Measurements from ENCODE around the gene TMEM107.

Gene TMEM107

DNA sequence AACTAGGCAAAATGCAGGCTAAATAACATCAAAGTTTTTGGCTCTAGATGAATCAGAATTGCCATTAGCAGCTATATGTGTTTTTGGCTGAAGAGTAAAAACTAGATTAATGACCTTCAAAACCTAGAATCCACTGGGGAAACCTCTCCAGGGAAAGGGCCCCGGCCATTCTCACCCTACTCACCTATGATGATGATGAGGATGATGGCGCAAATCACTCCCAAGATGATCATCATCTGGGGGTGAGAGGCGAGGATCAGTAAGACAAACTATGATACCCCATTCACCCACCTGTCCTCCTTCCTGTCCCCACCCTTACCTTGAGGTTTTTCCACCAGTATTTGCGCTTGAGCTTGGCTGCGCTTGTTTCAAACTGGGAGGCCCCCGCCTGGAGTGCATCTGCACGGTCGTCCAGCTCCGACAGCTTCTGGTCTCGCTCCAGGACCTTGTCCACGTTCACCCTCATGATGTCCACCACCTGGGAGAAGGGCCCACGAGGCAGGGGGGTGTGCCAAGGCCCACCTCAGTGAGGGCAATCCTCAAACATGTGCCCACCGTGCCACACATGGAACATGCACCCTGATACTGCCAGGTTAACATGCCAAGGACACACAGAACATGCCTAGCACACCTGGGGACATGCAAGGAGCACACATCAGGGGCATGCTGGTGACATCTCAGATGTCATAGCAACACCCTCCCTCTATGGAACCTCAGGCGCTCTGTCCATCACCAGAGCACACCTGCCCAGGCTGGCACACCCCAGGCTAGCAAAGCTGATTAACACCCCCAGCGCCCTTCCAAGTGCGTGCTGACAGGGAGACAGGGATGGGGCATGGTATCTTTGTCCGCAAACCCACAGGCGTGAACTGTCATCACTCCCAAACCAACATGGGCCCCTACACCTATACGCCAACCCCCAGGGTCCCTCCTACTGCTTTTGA, 14.6 kb downstream of the TMEM107 start:
- no peak for DNase-seq

- no peak for DNase-seq
Measured at GRCh38 chr17:8160741-8161221, 15.4 kb downstream of the TMEM107 start.

DNA sequence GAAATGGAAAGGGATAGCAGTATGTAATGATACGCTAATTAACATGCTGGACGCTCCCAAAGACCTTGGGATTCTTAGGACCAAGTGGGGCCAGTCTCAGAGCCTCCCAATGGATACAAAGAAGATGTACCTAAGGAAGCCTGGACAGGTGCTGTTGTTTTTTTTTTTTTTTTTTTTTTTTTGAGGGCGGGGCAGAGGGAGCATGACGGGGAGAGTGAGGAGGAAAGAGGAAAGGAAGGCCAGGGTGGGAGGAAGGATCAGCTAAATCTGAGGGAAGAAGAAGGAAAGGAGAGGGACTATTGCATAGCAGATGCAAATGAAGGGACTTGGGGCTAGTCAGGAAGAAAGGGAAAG, 16.0 kb downstream of the TMEM107 start:
- no peak for DNase-seq

- DNase-seq = no peak
Measured at GRCh38 chr17:8159459-8160223, 16.5 kb downstream of the TMEM107 start.

DNA sequence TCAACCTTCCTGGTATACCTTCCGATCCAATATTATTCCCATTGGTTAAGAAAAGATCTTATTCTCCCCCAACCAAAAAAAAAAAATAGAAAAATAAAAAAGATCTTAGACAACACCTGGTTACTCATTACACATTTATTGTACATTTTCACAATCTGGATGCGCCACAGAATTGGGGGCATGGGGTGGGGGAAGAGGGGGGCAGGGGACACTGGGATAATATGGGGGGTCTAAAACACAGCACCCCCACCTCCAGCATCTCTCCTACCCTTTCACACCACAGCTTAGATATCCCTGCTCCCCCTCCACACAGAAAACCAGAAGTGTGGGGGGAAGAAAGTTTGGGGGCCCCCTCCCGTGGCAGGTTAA, 17.2 kb downstream of the TMEM107 start:
- no peak for DNase-seq

- peak; percentile 60 for DNase-seq
Measured at GRCh38 chr17:8158267-8159031, 17.7 kb downstream of the TMEM107 start.

GRCh38 chr17:8156246-8156992, 19.8 kb downstream of the TMEM107 start:
- peak; percentile 100 for DNase-seq

DNA sequence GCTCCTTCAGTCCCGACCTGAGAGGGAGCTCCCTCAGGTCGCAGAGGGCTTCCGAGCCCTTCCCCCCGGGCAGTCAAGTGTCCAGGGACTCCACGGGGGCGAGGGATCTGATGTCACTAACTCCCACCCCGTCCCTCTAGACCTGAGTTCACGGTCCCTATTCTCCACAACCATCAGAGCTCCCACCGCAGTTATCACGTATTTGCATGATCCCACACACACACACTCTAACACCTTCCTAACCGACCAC, 20.3 kb downstream of the TMEM107 start:
- DNase-seq = no peak

GRCh38 chr17:8155231-8155995, 20.8 kb downstream of the TMEM107 start:
- no peak for DNase-seq

DNA sequence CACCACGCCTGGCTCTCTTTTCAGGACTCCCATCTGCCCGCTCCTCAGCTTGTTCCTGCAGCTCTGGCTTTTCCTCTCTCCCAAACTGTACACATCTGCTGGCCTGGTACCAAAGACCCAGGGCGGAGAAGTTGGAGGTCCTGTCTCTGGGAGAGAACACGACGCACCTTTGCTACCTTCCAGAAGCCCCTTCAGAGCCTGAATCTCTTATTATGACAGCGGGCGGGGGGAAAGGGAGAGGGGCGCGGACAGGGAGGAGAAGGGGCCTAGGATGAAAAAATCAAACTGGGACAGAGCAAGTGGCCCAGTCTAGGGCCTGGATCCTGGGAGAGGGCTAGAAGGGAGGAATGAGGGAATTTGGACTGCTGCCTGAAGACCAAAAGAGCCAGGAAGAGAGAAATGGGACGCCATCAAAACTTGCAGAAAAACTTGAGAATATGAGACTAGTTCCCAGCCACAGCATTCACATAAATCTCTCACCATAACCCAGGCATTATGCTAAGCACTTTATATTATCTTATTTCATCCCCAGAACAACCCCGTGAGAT, 21.5 kb downstream of the TMEM107 start:
- no peak for DNase-seq

- DNase-seq = peak; percentile 64
Measured at GRCh38 chr17:8153957-8154607, 22.1 kb downstream of the TMEM107 start.

DNA sequence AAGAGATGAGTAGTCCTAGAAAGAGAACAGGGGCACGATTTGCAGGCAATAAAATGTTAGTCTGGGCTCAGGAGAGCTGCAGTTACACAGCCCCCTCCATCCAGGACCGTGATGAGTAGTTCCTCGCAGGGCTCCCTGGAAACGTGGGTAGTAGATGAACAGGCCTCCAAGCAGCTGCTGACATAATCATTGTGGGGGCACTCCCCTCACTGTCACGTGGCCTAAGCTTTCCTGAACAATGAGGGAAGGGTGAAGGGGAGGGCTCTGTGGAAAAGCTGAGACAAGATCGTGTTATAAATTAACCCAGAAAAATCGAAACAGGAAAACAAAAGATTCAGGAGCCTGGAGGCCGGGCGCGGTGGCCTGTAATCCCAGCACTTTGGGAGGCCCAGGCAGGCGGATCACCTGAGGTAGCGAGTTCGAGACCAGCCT, 22.6 kb downstream of the TMEM107 start:
- no peak for DNase-seq

GRCh38 chr17:8153031-8153451, 23.1 kb downstream of the TMEM107 start:
- no peak for DNase-seq

- DNase-seq = peak; percentile 87
Measured at GRCh38 chr17:8152112-8152775, 23.9 kb downstream of the TMEM107 start, which contains the start of gene PER1. Gene PER1 (minus strand): TSS chr17:8152404. CDS start chr17:8150706, 1,698 bp downstream.

- DNase-seq = no peak
Measured at GRCh38 chr17:8151641-8152111, 24.5 kb downstream of the TMEM107 start.

- DNase-seq = peak; percentile 79
Measured at GRCh38 chr17:8151120-8151640, 25.0 kb downstream of the TMEM107 start.

DNA sequence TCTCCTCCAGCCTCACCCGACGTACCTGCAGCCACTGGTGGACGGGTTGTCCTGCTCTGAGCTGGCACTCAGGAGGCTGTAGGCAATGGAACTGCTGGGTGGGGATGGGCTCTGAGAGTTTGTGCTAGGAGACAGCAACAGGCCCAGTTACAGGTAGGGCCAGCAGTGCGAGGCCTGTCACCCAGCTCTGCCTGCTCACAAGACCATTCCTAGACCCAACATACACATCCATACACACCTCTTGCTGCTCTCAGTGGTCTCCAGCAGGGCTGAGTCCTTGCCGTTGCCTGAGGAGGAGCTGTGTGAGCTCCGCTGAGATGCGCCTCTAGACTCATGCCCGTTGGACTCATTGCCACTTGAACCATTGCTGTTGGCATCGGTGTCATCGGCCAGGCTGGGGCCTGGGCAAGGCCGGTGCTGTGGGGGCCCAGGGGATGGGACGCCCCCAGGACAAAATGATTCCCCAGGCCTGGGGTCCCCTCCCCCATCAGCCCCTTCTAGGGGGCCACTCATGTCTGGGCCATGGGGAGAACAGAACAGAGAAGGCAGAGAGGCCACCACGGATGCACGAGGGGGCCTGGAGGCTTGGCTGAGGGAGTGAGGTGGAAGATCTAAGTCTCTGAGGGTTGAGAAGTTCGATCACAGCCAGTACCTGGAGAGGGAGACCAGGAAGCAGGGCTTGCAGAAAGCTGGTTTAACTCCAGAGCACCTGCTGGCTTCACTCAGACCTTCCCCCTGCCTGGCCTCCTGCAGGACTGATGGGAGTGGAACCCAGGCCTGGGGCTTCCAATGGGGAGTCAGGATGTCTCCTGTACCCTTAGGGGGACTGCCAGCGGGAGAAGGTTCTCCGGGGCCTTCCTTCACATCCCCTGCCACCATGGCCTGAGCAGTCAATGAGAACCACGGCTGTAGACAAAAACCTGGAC, 25.7 kb downstream of the TMEM107 start:
- DNase-seq = no peak

GRCh38 chr17:8149419-8150193, 26.6 kb downstream of the TMEM107 start:
- no peak for DNase-seq
